ENCODE measurements around the gene TRIM8.

TRIM8 gene

DNA sequence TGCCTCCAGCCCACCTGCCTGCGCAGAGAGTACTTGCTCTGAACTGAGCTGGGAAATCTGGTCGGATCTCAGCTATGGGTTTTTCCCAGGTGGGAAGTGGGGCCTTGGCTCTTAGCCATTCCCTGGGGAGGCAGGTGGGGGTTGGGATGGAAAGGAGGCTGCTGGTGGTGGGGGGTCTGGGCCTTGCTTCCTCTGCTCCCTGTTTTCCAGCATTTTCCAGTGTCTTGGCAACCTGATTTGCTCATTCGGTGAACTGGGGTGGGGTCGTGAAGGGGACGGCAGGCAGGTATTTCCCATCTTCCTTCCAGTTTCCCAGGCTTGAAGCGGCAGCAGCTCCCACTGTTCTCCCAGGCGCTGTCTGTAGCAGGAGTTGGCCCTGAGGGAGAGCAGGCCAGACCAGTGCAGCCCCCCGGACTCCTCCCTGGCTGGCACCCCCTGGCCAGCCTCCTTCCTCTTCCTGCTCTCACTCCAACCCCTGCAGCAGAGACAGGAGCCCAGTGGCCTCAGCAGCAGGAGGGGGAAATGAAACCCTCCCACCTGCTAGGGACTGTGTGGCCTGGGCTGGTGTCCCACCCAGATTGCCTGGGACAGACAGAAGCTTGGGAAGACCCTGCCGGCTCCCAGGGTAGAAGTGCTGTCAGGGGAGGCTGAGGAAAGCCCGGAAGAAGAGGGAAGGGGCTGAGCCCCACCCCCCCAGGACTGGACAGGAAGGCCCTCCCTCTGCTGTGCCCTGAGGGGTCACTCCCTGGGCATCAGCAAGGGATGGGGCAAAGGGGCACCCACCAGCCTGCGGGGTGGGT lies 6.6 kb downstream of the TRIM8 start:
- H3K4me3 ChIP-seq (ENCODE audit: low read depth, low read length) = no peak overlapping the region
- DNase-seq (ENCODE audit: low read depth) = no peak
- TF ChIP-seq, protein P1, sequence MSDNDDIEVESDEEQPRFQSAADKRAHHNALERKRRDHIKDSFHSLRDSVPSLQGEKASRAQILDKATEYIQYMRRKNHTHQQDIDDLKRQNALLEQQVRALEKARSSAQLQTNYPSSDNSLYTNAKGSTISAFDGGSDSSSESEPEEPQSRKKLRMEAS (IDR thresholded peaks at IDR 0.05; ENCODE audit: low read depth, low read length) = no peak
- TF ChIP-seq, protein P2, sequence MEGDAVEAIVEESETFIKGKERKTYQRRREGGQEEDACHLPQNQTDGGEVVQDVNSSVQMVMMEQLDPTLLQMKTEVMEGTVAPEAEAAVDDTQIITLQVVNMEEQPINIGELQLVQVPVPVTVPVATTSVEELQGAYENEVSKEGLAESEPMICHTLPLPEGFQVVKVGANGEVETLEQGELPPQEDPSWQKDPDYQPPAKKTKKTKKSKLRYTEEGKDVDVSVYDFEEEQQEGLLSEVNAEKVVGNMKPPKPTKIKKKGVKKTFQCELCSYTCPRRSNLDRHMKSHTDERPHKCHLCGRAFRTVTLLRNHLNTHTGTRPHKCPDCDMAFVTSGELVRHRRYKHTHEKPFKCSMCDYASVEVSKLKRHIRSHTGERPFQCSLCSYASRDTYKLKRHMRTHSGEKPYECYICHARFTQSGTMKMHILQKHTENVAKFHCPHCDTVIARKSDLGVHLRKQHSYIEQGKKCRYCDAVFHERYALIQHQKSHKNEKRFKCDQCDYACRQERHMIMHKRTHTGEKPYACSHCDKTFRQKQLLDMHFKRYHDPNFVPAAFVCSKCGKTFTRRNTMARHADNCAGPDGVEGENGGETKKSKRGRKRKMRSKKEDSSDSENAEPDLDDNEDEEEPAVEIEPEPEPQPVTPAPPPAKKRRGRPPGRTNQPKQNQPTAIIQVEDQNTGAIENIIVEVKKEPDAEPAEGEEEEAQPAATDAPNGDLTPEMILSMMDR (IDR thresholded peaks at IDR 0.05; ENCODE audit: low read depth, low read length) = no peak
- no peak for TF ChIP-seq POLR2A (IDR thresholded peaks at IDR 0.05; ENCODE audit: extremely low read depth, insufficient read length)
- TF ChIP-seq MYC (IDR thresholded peaks at IDR 0.05; ENCODE audit: low read depth, low read length) = no peak

DNA sequence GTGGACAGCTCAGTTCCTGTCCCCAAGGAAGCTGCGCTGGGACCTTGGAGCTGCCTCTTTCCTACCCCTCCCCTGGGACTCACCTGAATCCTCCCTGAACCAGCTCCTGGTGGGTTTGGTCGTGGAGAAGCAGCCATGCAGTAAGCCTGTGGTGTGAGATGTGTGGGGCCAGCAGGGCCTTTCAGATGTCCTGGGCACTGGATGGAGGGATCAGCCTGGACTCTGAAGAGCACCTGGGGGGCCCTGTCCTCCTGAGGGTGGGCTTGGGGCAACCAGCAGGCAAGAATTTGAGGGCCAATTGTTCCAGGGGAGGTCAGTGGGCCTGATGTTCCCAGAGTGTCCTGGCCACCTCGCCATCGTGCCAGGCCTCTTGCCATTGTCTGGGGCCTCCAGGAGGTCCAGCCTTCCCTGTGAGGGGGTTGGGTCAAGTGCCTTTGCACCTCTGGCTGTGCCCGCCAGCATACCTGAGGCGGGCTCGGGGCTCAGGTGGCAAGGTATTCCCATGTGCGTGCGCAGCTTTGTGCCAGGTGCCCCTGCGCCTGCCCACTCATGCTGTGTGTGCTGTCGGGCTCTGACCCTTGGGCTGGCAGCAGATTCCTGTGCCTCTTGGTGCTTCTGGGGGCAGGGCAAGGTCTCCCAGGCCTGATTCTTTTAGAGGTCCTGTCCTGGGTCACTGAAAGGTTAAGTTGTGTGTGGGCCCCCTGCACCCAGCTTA lies 7.3 kb downstream of the TRIM8 start:
- no peak overlapping the region for H3K4me3 ChIP-seq (ENCODE audit: low read depth, low read length)
- TF ChIP-seq MYC (IDR thresholded peaks at IDR 0.05; ENCODE audit: low read depth, low read length) (no peak), POLR2A (IDR thresholded peaks at IDR 0.05; ENCODE audit: extremely low read depth, insufficient read length) (no peak)
- TF ChIP-seq, protein P1 (IDR thresholded peaks at IDR 0.05; ENCODE audit: low read depth, low read length) = no peak
- TF ChIP-seq, protein P2 (IDR thresholded peaks at IDR 0.05; ENCODE audit: low read depth, low read length) = no peak
- no peak for DNase-seq (ENCODE audit: low read depth)

DNA sequence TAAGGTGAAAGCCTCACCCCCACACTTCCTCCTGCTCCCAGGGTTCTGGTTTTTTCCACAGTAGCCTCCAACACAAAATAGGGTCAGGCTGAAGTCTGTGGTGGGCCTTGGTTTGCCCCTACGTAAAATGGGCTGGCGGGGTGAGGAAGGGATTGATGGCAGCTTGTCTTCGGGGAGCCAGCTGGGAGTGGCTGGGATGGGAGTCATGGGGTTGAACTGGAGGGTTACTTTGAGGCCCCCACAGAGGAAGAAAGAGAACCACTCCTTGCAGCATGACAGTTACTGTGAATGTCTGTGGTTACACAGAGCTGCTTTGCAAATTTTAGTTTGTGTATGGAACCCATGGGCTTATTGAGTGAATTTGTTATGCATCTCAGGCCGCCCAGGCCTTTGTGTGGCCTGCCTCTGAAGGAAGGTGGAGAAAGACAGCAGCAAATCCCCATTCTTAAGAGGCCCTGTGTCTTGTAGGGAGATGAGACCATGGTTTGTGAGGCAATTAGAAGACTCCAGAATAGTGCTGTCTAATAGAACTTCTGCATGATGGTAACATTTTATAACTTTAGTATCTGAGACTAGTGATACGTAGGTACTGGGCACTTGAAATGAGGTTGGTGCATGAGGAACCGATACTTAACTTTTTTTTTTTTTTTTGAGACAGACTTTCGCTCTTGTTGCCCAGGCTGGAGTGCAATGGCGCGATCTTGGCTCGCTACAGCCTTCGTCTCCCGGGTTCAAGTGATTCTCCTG lies 8.1 kb downstream of the TRIM8 start:
- DNase-seq (ENCODE audit: low read depth) = peak; percentile 59

DNA sequence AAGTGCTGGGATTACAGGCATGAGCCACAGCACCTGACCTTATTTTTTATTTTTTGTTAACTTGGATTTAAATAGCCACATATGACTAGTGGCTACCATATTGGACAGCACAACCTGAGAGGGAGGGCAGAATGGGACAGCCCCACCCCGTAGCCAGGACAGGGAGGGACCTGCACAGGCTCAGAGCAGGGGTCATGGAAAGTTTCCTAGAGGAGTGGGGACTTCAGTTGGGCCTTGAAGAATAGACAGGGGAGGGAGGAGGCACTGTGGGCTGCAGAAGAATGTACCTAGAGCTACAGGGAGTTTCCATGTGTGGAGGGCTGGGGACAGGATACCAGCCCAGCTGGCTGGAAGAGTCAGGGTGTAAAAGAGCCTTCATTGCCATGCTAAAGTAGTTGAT lies 8.8 kb downstream of the TRIM8 start:
- TF ChIP-seq MYC (IDR thresholded peaks at IDR 0.05; ENCODE audit: low read depth, low read length) (no peak), POLR2A (IDR thresholded peaks at IDR 0.05; ENCODE audit: extremely low read depth, insufficient read length) (no peak)
- TF ChIP-seq, protein P2 (IDR thresholded peaks at IDR 0.05; ENCODE audit: low read depth, low read length) = no peak
- TF ChIP-seq, protein P1 (IDR thresholded peaks at IDR 0.05; ENCODE audit: low read depth, low read length) = no peak
- H3K4me3 ChIP-seq (ENCODE audit: low read depth, low read length) = no peak overlapping the region
- DNase-seq (ENCODE audit: low read depth) = no peak

More for the DNA sequence above, 8.1 kb downstream of the TRIM8 start:
- TF ChIP-seq, protein P1 (IDR thresholded peaks at IDR 0.05; ENCODE audit: low read depth, low read length) = no peak
- no peak for TF ChIP-seq POLR2A (IDR thresholded peaks at IDR 0.05; ENCODE audit: extremely low read depth, insufficient read length)
- TF ChIP-seq, protein P2 (IDR thresholded peaks at IDR 0.05; ENCODE audit: low read depth, low read length) = no peak
- TF ChIP-seq MYC (IDR thresholded peaks at IDR 0.05; ENCODE audit: low read depth, low read length) = no peak
- H3K4me3 ChIP-seq (ENCODE audit: low read depth, low read length) = no peak overlapping the region

DNA sequence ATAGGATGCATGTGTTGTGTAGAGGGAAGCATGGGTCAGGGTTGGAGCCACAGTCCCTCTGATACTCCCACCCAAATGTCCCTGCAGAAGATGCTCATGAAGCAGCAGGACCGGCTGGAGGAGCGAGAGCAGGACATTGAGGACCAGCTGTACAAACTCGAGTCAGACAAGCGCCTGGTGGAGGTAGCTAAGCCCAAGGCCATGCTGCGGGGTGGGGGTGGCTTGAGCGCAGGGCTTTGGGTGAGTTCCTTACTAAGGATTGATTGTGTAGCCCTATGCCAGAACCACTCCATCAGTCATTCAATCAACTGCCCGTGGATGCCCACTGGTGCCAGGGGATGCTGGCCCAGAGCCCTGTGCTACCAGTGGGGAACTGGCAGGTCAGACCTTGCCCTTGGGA lies 10.3 kb downstream of the TRIM8 start:
- DNase-seq (ENCODE audit: low read depth) = no peak
- no peak for TF ChIP-seq MYC (IDR thresholded peaks at IDR 0.05; ENCODE audit: low read depth, low read length)
- TF ChIP-seq, protein P1 (IDR thresholded peaks at IDR 0.05; ENCODE audit: low read depth, low read length) = no peak
- TF ChIP-seq POLR2A (IDR thresholded peaks at IDR 0.05; ENCODE audit: extremely low read depth, insufficient read length) = no peak
- TF ChIP-seq, protein P2 (IDR thresholded peaks at IDR 0.05; ENCODE audit: low read depth, low read length) = no peak
- no peak overlapping the region for H3K4me3 ChIP-seq (ENCODE audit: low read depth, low read length)

Measured in NB4 (cell line).